Mesodermal cell (in vitro differentiated cells): ENCODE data around the gene LTBP3.

Source experiments
- H3K27ac ChIP-seq: 2 replicates; pipeline ENCODE4 v1.7.0; 2013; ENCODE audit warnings: mild to moderate bottlenecking, low read depth, low read length, moderate library complexity; ENCODE audit not compliant: severe bottlenecking
- H3K36me3 ChIP-seq: 2 replicates; pipeline ENCODE4 v1.7.1; 2013; ENCODE audit warnings: mild to moderate bottlenecking, low read length, moderate library complexity; ENCODE audit not compliant: control insufficient read depth, insufficient read depth
- H3K4me1 ChIP-seq: one replicate; pipeline ENCODE4 v1.7.1; 2013; ENCODE audit warnings: mild to moderate bottlenecking, low read length; ENCODE audit not compliant: insufficient read depth, control insufficient read depth, poor library complexity, severe bottlenecking
- H3K4me3 ChIP-seq: 2 replicates; pipeline ENCODE4 v1.7.0; 2013; ENCODE audit warnings: low read length, control low read depth, mild to moderate bottlenecking; ENCODE audit not compliant: insufficient read depth, poor library complexity, severe bottlenecking; ENCODE audit errors: extremely low read depth
- H3K9me3 ChIP-seq: 2 replicates; pipeline ENCODE4 v1.7.1; 2013; ENCODE audit warnings: mild to moderate bottlenecking, low read length, moderate library complexity; ENCODE audit not compliant: control insufficient read depth
- WGBS, 2 experiments: methylation state at CpG; one replicate each; pipeline ENCODE4 v1.1.5; 2013; ENCODE audit warnings: missing lambda C conversion rate in 2 of 2; ENCODE audit not compliant: insufficient coverage in 2 of 2; 5-methylcytosine and 5-hydroxymethylcytosine counted together

Gene LTBP3

DNA sequence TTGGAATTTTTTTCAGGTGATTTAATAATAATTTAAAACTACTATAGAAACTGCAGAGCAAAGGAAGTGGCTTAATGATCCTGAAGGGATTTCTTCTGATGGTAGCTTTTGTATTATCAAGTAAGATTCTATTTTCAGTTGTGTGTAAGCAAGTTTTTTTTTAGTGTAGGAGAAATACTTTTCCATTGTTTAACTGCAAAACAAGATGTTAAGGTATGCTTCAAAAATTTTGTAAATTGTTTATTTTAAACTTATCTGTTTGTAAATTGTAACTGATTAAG lies 55.9 kb downstream of the LTBP3 start:
- H3K4me3 ChIP-seq, result peak overlapping the region; percentile 94
- no peaks in the 10 kb centered on the region for H3K9me3 ChIP-seq
- peak overlapping the region; percentile 100 for H3K27ac ChIP-seq
- H3K36me3 ChIP-seq, result peaks cover 66% of the 10 kb centered on the region
- no peaks in the 10 kb centered on the region for H3K4me1 ChIP-seq

DNA sequence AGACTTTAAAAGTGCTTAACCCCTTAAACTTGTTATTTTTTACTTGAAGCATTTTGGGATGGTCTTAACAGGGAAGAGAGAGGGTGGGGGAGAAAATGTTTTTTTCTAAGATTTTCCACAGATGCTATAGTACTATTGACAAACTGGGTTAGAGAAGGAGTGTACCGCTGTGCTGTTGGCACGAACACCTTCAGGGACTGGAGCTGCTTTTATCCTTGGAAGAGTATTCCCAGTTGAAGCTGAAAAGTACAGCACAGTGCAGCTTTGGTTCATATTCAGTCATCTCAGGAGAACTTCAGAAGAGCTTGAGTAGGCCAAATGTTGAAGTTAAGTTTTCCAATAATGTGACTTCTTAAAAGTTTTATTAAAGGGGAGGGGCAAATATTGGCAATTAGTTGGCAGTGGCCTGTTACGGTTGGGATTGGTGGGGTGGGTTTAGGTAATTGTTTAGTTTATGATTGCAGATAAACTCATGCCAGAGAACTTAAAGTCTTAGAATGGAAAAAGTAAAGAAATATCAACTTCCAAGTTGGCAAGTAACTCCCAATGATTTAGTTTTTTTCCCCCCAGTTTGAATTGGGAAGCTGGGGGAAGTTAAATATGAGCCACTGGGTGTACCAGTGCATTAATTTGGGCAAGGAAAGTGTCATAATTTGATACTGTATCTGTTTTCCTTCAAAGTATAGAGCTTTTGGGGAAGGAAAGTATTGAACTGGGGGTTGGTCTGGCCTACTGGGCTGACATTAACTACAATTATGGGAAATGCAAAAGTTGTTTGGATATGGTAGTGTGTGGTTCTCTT lies 56.5 kb downstream of the LTBP3 start:
- H3K36me3 ChIP-seq, result peaks cover 66% of the 10 kb centered on the region
- H3K4me3 ChIP-seq, result peak overlapping the region; percentile 94
- H3K4me1 ChIP-seq, result peaks cover 5% of the 10 kb centered on the region
- H3K27ac ChIP-seq, result peak overlapping the region; percentile 100
- WGBS, 2 experiments, result 0% methylated on average over 3 of the region's 3 CpGs
- no peaks in the 10 kb centered on the region for H3K9me3 ChIP-seq

DNA sequence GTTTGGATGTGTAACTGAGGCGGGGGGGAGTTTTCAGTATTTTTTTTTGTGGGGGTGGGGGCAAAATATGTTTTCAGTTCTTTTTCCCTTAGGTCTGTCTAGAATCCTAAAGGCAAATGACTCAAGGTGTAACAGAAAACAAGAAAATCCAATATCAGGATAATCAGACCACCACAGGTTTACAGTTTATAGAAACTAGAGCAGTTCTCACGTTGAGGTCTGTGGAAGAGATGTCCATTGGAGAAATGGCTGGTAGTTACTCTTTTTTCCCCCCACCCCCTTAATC lies 57.0 kb downstream of the LTBP3 start:
- Histone ChIP-seq H3K9me3 (no peaks in the 10 kb centered on the region), H3K36me3 (peaks cover 60% of the 10 kb centered on the region), H3K27ac (peak overlapping the region; percentile 100), H3K4me3 (peak overlapping the region; percentile 94), H3K4me1 (peaks cover 10% of the 10 kb centered on the region)
- no CpG with 5 or more reads among the region's 2 CpGs for WGBS, 2 experiments

DNA sequence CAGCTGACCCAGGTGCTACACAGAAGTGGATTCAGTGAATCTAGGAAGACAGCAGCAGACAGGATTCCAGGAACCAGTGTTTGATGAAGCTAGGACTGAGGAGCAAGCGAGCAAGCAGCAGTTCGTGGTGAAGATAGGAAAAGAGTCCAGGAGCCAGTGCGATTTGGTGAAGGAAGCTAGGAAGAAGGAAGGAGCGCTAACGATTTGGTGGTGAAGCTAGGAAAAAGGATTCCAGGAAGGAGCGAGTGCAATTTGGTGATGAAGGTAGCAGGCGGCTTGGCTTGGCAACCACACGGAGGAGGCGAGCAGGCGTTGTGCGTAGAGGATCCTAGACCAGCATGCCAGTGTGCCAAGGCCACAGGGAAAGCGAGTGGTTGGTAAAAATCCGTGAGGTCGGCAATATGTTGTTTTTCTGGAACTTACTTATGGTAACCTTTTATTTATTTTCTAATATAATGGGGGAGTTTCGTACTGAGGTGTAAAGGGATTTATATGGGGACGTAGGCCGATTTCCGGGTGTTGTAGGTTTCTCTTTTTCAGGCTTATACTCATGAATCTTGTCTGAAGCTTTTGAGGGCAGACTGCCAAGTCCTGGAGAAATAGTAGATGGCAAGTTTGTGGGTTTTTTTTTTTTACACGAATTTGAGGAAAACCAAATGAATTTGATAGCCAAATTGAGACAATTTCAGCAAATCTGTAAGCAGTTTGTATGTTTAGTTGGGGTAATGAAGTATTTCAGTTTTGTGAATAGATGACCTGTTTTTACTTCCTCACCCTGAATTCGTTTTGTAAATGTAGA lies 57.6 kb downstream of the LTBP3 start:
- H3K27ac ChIP-seq, result peak overlapping the region; percentile 100
- H3K36me3 ChIP-seq, result peaks cover 55% of the 10 kb centered on the region
- 0 to 1% methylated on average over 20 of the region's 20 CpGs for WGBS, 2 experiments
- H3K9me3 ChIP-seq, result no peaks in the 10 kb centered on the region
- peaks cover 15% of the 10 kb centered on the region for H3K4me1 ChIP-seq
- H3K4me3 ChIP-seq, result peak overlapping the region; percentile 94

DNA sequence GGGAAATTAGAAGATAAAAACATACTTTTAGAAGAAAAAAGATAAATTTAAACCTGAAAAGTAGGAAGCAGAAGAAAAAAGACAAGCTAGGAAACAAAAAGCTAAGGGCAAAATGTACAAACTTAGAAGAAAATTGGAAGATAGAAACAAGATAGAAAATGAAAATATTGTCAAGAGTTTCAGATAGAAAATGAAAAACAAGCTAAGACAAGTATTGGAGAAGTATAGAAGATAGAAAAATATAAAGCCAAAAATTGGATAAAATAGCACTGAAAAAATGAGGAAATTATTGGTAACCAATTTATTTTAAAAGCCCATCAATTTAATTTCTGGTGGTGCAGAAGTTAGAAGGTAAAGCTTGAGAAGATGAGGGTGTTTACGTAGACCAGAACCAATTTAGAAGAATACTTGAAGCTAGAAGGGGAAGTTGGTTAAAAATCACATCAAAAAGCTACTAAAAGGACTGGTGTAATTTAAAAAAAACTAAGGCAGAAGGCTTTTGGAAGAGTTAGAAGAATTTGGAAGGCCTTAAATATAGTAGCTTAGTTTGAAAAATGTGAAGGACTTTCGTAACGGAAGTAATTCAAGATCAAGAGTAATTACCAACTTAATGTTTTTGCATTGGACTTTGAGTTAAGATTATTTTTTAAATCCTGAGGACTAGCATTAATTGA lies 58.3 kb downstream of the LTBP3 start:
- H3K27ac ChIP-seq, result peak overlapping the region; percentile 100
- peak overlapping the region; percentile 94 for H3K4me3 ChIP-seq
- H3K4me1 ChIP-seq, result peaks cover 18% of the 10 kb centered on the region
- H3K36me3 ChIP-seq, result peaks cover 48% of the 10 kb centered on the region
- H3K9me3 ChIP-seq, result no peaks in the 10 kb centered on the region
- WGBS, 2 experiments, result 0% methylated on average over 2 of the region's 3 CpGs; no CpG with 5 or more reads in 1 of the 2 experiments

DNA sequence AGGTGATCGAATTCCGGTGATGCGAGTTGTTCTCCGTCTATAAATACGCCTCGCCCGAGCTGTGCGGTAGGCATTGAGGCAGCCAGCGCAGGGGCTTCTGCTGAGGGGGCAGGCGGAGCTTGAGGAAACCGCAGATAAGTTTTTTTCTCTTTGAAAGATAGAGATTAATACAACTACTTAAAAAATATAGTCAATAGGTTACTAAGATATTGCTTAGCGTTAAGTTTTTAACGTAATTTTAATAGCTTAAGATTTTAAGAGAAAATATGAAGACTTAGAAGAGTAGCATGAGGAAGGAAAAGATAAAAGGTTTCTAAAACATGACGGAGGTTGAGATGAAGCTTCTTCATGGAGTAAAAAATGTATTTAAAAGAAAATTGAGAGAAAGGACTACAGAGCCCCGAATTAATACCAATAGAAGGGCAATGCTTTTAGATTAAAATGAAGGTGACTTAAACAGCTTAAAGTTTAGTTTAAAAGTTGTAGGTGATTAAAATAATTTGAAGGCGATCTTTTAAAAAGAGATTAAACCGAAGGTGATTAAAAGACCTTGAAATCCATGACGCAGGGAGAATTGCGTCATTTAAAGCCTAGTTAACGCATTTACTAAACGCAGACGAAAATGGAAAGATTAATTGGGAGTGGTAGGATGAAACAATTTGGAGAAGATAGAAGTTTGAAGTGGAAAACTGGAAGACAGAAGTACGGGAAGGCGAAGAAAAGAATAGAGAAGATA lies 59.0 kb downstream of the LTBP3 start, which contains the start of gene MALAT1:
Gene MALAT1, plus strand, starts transcription at position 69 of the 736 bp plus-strand sequence.
- 0 to 1% methylated on average over 18 to 20 of the region's 24 CpGs for WGBS, 2 experiments
- Histone ChIP-seq H3K9me3 (no peaks in the 10 kb centered on the region), H3K27ac (peak within 1 kb of the TSS; percentile 100), H3K4me1 (peaks cover 25% of the 10 kb centered on the region), H3K4me3 (peak within 1 kb of the TSS; percentile 94), H3K36me3 (peaks cover 41% of the 10 kb centered on the region)

DNA sequence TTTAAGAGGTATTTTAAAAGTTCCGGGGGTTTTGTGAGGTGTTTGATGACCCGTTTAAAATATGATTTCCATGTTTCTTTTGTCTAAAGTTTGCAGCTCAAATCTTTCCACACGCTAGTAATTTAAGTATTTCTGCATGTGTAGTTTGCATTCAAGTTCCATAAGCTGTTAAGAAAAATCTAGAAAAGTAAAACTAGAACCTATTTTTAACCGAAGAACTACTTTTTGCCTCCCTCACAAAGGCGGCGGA lies 59.5 kb downstream of the LTBP3 start:
- H3K27ac ChIP-seq, result peak overlapping the region; percentile 100
- H3K36me3 ChIP-seq, result peaks cover 36% of the 10 kb centered on the region
- WGBS, 2 experiments, result 0% methylated on average over 3 of the region's 6 CpGs
- peak overlapping the region; percentile 94 for H3K4me3 ChIP-seq
- no peaks in the 10 kb centered on the region for H3K9me3 ChIP-seq
- peaks cover 30% of the 10 kb centered on the region for H3K4me1 ChIP-seq

DNA sequence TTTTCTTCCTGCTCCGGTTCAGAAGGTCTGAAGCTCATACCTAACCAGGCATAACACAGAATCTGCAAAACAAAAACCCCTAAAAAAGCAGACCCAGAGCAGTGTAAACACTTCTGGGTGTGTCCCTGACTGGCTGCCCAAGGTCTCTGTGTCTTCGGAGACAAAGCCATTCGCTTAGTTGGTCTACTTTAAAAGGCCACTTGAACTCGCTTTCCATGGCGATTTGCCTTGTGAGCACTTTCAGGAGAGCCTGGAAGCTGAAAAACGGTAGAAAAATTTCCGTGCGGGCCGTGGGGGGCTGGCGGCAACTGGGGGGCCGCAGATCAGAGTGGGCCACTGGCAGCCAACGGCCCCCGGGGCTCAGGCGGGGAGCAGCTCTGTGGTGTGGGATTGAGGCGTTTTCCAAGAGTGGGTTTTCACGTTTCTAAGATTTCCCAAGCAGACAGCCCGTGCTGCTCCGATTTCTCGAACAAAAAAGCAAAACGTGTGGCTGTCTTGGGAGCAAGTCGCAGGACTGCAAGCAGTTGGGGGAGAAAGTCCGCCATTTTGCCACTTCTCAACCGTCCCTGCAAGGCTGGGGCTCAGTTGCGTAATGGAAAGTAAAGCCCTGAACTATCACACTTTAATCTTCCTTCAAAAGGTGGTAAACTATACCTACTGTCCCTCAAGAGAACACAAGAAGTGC lies 60.0 kb downstream of the LTBP3 start:
- H3K36me3 ChIP-seq, result peaks cover 31% of the 10 kb centered on the region
- peak overlapping the region; percentile 94 for H3K4me3 ChIP-seq
- H3K27ac ChIP-seq, result peak overlapping the region; percentile 100
- peaks cover 35% of the 10 kb centered on the region for H3K4me1 ChIP-seq
- WGBS, 2 experiments, result 2 to 5% methylated on average over 16 to 22 of the region's 24 CpGs
- H3K9me3 ChIP-seq, result no peaks in the 10 kb centered on the region

DNA sequence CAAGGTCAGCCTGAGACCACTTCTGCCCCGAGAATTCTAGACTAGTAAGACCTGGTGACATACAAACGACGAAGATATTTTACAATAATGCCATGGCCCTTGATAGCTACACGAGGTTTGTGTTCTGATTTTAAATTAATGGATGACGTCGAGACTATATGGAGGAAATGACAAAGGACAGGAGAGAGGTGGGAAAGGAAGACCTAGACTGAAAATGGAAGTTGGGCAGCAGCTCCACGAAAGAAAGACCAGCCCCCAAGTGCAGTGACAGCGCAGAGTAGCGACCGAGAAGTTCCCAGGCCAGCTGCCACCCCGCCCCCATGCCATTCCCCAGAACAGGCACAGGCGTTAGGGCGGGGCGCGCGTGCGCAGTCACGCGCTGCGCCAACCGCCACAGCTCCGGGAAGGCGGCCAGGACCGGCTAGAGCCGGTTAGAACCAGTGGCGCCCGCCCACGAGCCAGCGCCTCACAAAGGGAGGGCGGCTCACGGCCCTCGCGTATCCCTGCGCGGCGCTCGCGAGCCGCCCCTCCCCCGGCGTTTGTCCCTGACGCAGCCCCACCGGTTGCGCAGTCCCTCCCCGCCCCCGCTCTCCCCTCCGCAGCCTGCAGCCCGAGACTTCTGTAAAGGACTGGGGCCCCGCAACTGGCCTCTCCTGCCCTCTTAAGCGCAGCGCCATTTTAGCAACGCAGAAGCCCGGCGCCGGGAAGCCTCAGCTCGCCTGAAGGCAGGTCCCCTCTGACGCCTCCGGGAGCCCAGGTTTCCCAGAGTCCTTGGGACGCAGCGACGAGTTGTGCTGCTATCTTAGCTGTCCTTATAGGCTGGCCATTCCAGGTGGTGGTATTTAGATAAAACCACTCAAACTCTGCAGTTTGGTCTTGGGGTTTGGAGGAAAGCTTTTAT lies 60.8 kb downstream of the LTBP3 start:
- peaks cover 43% of the 10 kb centered on the region for H3K4me1 ChIP-seq
- peak overlapping the region; percentile 100 for H3K27ac ChIP-seq
- no peaks in the 10 kb centered on the region for H3K9me3 ChIP-seq
- WGBS, 2 experiments, result 1 to 5% methylated on average over 38 to 59 of the region's 61 CpGs
- peaks cover 23% of the 10 kb centered on the region for H3K36me3 ChIP-seq
- H3K4me3 ChIP-seq, result peak overlapping the region; percentile 94
